Measurements from ENCODE around the gene FOXB2.
"Not testable (repeated sequence)": the region's sequence is repeated elsewhere in the genome, so short reads cannot be mapped to it uniquely, and the experiment has no call there.

The FOXB2 gene

GRCh38 chr9:77024776-77025545 lies 5.5 kb downstream of the FOXB2 start:
- H3K27ac ChIP-seq: no peak overlapping the region
- TF ChIP-seq CTCF (IDR thresholded peaks at IDR 0.05): no peak
- no peak for TF ChIP-seq ZFX (IDR thresholded peaks at IDR 0.05; ENCODE audit: borderline replicate concordance)

- TF ChIP-seq ZFX (IDR thresholded peaks at IDR 0.05; ENCODE audit: borderline replicate concordance) (no peak), CTCF (IDR thresholded peaks at IDR 0.05) (no peak)
- no peak overlapping the region for H3K27ac ChIP-seq
Observed at GRCh38 chr9:77028478-77028877, 9.0 kb downstream of the FOXB2 start.

- TF ChIP-seq CTCF (IDR thresholded peaks at IDR 0.05) (no peak), ZFX (IDR thresholded peaks at IDR 0.05; ENCODE audit: borderline replicate concordance) (no peak)
- H3K27ac ChIP-seq: no peak overlapping the region
Observed at GRCh38 chr9:77030045-77030444, 10.6 kb downstream of the FOXB2 start.

DNA sequence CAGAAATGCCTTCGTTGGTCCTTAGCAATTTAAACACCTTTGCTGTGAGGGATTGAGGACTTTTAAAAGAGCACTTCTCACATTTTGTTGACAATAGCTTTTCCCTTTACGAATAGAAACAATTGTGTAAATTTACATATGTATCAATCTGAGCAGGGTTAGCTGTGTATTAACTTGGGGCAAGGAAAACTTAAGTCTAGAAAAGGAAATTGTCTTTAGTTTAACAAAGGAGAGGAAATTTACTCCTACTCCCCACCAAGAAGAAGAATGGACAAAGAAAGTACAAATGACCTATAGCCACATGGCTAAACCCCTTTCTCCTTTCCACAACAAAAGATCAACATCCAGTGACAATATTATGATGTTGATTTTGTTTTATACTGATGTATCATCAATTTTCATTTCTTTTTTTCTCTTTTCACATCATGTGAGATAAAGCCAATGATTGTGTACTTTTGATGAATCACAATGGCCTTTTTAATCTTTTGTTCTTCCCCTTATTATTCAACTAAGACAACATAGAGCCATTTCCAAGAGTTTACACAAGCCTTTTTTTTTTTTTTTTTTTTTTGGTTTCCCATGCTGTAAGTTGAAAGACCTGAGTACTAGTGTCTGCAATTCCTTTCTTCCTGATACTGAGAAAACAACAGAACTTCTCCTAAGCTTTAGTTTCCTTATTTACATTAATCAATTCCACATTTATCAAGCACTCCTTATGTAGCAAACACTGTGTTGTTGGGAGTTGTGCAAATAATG lies 19.0 kb downstream of the FOXB2 start:
- TF ChIP-seq CTCF (IDR thresholded peaks at IDR 0.05): no peak
- TF ChIP-seq ZFX (IDR thresholded peaks at IDR 0.05; ENCODE audit: borderline replicate concordance): no peak
- no peak overlapping the region for H3K27ac ChIP-seq

GRCh38 chr9:77040340-77040739 lies 20.9 kb downstream of the FOXB2 start:
- TF ChIP-seq ZFX (IDR thresholded peaks at IDR 0.05; ENCODE audit: borderline replicate concordance) (no peak), CTCF (IDR thresholded peaks at IDR 0.05) (no peak)
- no peak overlapping the region for H3K27ac ChIP-seq

DNA sequence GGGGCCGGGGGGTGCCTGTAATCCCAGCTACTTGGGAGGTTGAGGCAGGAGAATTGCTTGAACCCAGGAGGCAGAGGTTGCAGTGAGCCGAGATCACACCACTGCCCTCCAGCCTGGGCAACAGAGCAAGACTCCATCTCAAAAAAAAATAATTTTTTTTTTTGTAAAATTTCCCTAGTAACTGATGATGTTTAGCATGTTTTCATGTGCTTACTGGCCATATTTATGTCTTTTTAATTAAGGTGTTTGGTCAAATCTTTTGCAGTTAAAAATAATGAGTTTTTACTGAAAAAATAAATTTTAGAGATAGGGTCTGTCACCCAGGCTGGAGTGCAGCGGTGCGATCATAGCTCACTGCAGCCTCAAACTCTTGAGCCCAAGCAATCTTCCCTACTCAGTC lies 24.3 kb downstream of the FOXB2 start:
- not testable (repeated sequence) for H3K27ac ChIP-seq

- not testable (repeated sequence) for H3K27ac ChIP-seq
Observed at GRCh38 chr9:77060681-77061080, 41.2 kb downstream of the FOXB2 start.

GRCh38 chr9:77063645-77064285 lies 44.3 kb downstream of the FOXB2 start:
- no peak for TF ChIP-seq ZFX (IDR thresholded peaks at IDR 0.05; ENCODE audit: borderline replicate concordance)
- no peak for TF ChIP-seq CTCF (IDR thresholded peaks at IDR 0.05)

More at GRCh38 chr9:77063645-77064285, 44.3 kb downstream of the FOXB2 start:
- no peak overlapping the region for H3K27ac ChIP-seq
